ENCODE data around the gene BTBD16. TPM values are rescaled to one million over a fixed set of nuclear protein-coding genes. Genes with fewer than 3 reads are reported as not detected.
A peak's percentile ranks its signal among the peaks of the same experiment; 100 is the strongest.

BTBD16 gene
- total RNA-seq, 1 experiment from 2014 or later, result 0.82 TPM

DNA sequence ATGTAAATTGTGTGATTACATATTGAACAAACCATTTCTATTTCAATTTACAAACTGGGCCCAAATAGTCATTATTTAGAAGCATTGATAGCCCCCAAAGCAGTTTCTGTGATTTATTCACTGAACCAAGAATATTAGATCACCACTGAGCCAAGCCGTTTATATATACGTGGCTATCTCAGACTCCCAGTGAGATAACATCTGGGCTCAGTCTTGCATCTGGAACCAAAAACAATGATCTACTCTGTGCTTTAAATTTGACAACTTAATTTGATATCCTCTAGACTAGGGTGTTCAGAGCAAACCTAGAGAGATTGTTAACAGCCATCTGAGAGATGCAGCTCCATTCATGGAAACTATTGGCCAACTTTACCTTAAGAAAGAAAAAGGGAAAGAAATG, 41.4 kb upstream of the BTBD16 start:
- ChIA-PET POLR2A (no interaction called here), CTCF (no interaction called here)
- Histone ChIP-seq H3K4me1 (ENCODE audit: control insufficient read depth, insufficient read depth, low read length) (no peaks in the 10 kb centered on the region), H3K9me3 (ENCODE audit: control insufficient read depth, insufficient read depth, low read depth, low read length) (no peaks in the 10 kb centered on the region), H3K4me3 (ENCODE audit: low read depth in 2 of 2, low read length in 2 of 2) (no peak overlapping the region), H3K27ac (ENCODE audit: low read length) (no peak overlapping the region), H3K27me3 (ENCODE audit: control insufficient read depth, insufficient read depth, low read length) (no peaks in the 10 kb centered on the region), H3K36me3 (ENCODE audit: control insufficient read depth, insufficient read depth, low read length) (peaks cover 34% of the 10 kb centered on the region)
- DNase-seq (ENCODE audit: low read depth, low spot score), result no peak
- ATAC-seq, result no peak
- no peak for TF ChIP-seq SIN3A (IDR thresholded peaks at IDR 0.05; ENCODE audit: borderline replicate concordance, insufficient read depth, low read depth, low read length)
- no peak for TF ChIP-seq TCF7L2 (IDR thresholded peaks at IDR 0.05; ENCODE audit: low read depth, low read length)
- TF ChIP-seq, protein P1, sequence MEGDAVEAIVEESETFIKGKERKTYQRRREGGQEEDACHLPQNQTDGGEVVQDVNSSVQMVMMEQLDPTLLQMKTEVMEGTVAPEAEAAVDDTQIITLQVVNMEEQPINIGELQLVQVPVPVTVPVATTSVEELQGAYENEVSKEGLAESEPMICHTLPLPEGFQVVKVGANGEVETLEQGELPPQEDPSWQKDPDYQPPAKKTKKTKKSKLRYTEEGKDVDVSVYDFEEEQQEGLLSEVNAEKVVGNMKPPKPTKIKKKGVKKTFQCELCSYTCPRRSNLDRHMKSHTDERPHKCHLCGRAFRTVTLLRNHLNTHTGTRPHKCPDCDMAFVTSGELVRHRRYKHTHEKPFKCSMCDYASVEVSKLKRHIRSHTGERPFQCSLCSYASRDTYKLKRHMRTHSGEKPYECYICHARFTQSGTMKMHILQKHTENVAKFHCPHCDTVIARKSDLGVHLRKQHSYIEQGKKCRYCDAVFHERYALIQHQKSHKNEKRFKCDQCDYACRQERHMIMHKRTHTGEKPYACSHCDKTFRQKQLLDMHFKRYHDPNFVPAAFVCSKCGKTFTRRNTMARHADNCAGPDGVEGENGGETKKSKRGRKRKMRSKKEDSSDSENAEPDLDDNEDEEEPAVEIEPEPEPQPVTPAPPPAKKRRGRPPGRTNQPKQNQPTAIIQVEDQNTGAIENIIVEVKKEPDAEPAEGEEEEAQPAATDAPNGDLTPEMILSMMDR (IDR thresholded peaks at IDR 0.05), result no peak
- no peak for TF ChIP-seq POLR2AphosphoS5 (IDR thresholded peaks at IDR 0.05; ENCODE audit: low read depth, low read length)
- TF ChIP-seq, protein P2, sequence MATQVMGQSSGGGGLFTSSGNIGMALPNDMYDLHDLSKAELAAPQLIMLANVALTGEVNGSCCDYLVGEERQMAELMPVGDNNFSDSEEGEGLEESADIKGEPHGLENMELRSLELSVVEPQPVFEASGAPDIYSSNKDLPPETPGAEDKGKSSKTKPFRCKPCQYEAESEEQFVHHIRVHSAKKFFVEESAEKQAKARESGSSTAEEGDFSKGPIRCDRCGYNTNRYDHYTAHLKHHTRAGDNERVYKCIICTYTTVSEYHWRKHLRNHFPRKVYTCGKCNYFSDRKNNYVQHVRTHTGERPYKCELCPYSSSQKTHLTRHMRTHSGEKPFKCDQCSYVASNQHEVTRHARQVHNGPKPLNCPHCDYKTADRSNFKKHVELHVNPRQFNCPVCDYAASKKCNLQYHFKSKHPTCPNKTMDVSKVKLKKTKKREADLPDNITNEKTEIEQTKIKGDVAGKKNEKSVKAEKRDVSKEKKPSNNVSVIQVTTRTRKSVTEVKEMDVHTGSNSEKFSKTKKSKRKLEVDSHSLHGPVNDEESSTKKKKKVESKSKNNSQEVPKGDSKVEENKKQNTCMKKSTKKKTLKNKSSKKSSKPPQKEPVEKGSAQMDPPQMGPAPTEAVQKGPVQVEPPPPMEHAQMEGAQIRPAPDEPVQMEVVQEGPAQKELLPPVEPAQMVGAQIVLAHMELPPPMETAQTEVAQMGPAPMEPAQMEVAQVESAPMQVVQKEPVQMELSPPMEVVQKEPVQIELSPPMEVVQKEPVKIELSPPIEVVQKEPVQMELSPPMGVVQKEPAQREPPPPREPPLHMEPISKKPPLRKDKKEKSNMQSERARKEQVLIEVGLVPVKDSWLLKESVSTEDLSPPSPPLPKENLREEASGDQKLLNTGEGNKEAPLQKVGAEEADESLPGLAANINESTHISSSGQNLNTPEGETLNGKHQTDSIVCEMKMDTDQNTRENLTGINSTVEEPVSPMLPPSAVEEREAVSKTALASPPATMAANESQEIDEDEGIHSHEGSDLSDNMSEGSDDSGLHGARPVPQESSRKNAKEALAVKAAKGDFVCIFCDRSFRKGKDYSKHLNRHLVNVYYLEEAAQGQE (IDR thresholded peaks at IDR 0.05; ENCODE audit: insufficient read depth in 1 of 2, low read depth in 2 of 2, low read length in 1 of 2), result no peak
- intact Hi-C loops (cut with micrococcal nuclease; ENCODE audit: unreplicated experiment) (no loop called here), in situ Hi-C loops (cut with HindIII; ENCODE audit: low pct_unique_long_range_greater_than_20kb, low sequenced_read_pairs) (no loop called here)
- BruUV-seq (replicated peaks), result no TSS peak

DNA sequence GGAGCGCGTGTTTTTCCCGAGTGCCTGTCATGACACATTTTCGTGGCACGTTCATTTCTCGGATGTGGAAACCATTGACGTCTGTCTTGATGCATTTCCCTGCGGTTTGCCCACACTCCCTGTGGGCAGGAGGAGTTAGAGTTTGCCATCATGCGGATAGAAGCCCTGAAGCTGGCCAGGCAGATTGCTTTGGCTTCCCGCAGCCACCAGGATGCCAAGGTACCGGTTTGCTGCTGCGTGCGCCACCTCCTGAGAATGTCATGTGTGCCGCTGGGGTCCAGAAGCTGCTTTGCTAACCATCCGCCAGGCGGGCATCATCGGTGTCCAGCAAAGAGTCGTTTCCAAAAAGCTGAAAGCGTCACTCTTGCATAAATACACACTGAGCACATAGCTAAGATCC, 40.9 kb upstream of the BTBD16 start:
- no peak for ATAC-seq
- CTCF ChIA-PET, result interaction anchor here (0.6 kb wide), 1 partner anchor 88 kb away, joined by 3 read pairs; no protein-coding TSS in a partner anchor
- Histone ChIP-seq H3K4me3 (ENCODE audit: low read depth in 2 of 2, low read length in 2 of 2) (no peak overlapping the region), H3K27ac (ENCODE audit: low read length) (no peak overlapping the region), H3K9me3 (ENCODE audit: control insufficient read depth, insufficient read depth, low read depth, low read length) (no peaks in the 10 kb centered on the region), H3K36me3 (ENCODE audit: control insufficient read depth, insufficient read depth, low read length) (peaks cover 34% of the 10 kb centered on the region), H3K27me3 (ENCODE audit: control insufficient read depth, insufficient read depth, low read length) (no peaks in the 10 kb centered on the region), H3K4me1 (ENCODE audit: control insufficient read depth, insufficient read depth, low read length) (no peaks in the 10 kb centered on the region)
- DNase-seq (ENCODE audit: low read depth, low spot score), result no peak
- TF ChIP-seq, protein P2 (IDR thresholded peaks at IDR 0.05; ENCODE audit: insufficient read depth in 1 of 2, low read depth in 2 of 2, low read length in 1 of 2), result no peak
- TF ChIP-seq TCF7L2 (IDR thresholded peaks at IDR 0.05; ENCODE audit: low read depth, low read length), result no peak
- no peak for TF ChIP-seq SIN3A (IDR thresholded peaks at IDR 0.05; ENCODE audit: borderline replicate concordance, insufficient read depth, low read depth, low read length)
- no peak for TF ChIP-seq POLR2AphosphoS5 (IDR thresholded peaks at IDR 0.05; ENCODE audit: low read depth, low read length)
- TF ChIP-seq, protein P1 (IDR thresholded peaks at IDR 0.05), result no peak
- TSS peak; percentile 10 for BruUV-seq (replicated peaks)
- in situ Hi-C loops (cut with HindIII; ENCODE audit: low pct_unique_long_range_greater_than_20kb, low sequenced_read_pairs) (no loop called here), intact Hi-C loops (cut with micrococcal nuclease; ENCODE audit: unreplicated experiment) (no loop called here)
- POLR2A ChIA-PET, result interaction anchor here (0.6 kb wide), 1 partner anchor 10 kb away, joined by 3 read pairs; no protein-coding TSS in a partner anchor

All from Panc1 (cell line).